Prostate gland (tissue), 2 donors: Measurements from ENCODE around the gene LCTL.

Experiments
- POLR2A ChIP-seq: fragments of 450-650 bp; IDR thresholded peaks from one replicate; pipeline ENCODE4 v1.6.1; 2016; ENCODE audit warnings: antibody characterized with exemption, mild to moderate bottlenecking
- POLR2AphosphoS5 ChIP-seq: sonication (generic); formaldehyde crosslinking; IDR thresholded peaks from one replicate; pipeline ENCODE4 v1.6.1; 2017; ENCODE audit warnings: antibody characterized with exemption
- TF ChIP-seq, protein P1 (sequence below), 4 experiments: fragments of 200-600 bp in 2 of 4; fragments of 450-650 bp in 2 of 4; sonication (generic) in 2 of 4; IDR thresholded peaks; 1 replicate in 3 of 4; 2 replicates in 1 of 4; pipeline ENCODE4 v1.5.1; 2016 to 2019; ENCODE audit warnings: antibody characterized with exemption in 4 of 4, mild to moderate bottlenecking in 2 of 4, moderate library complexity in 2 of 4

DNA sequence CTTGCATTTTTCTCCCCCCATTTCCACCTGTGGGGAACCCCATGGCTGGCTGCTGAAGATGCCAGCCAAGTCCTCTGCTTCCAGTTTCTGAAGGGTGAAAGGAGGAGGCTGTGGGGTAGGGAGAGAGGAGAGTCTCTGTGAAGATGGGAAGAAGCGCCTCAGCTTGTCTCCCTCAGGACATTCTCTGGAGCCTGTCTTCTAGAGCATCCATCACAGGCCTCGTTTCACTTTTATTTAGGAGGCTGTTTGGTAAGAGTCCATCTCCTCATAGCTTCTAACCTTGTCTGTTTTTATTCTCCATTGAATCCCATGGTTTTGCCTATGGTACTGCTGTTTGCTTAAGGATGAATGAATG lies 8.8 kb upstream of the LCTL start:
- TF ChIP-seq, protein P1, sequence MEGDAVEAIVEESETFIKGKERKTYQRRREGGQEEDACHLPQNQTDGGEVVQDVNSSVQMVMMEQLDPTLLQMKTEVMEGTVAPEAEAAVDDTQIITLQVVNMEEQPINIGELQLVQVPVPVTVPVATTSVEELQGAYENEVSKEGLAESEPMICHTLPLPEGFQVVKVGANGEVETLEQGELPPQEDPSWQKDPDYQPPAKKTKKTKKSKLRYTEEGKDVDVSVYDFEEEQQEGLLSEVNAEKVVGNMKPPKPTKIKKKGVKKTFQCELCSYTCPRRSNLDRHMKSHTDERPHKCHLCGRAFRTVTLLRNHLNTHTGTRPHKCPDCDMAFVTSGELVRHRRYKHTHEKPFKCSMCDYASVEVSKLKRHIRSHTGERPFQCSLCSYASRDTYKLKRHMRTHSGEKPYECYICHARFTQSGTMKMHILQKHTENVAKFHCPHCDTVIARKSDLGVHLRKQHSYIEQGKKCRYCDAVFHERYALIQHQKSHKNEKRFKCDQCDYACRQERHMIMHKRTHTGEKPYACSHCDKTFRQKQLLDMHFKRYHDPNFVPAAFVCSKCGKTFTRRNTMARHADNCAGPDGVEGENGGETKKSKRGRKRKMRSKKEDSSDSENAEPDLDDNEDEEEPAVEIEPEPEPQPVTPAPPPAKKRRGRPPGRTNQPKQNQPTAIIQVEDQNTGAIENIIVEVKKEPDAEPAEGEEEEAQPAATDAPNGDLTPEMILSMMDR (IDR thresholded peaks at IDR 0.05): no peak
- TF ChIP-seq POLR2AphosphoS5 (no peak), POLR2A (no peak)
